IPS DF 6.9 (cell line): ENCODE data around the gene SYT15.

ENCODE experiments used
- DNase-seq: peaks from one replicate; pipeline ENCODE4 v3.0.0-alpha.2; 2013; ENCODE audit warnings: low read depth, low spot score
- H3K27ac ChIP-seq: one replicate; pipeline ENCODE4 v1.5.1; 2013; ENCODE audit warnings: low read length, control low read depth
- H3K27me3 ChIP-seq: 2 replicates; pipeline ENCODE4 v1.6.1; 2013; ENCODE audit warnings: mild to moderate bottlenecking, low read length; ENCODE audit not compliant: control insufficient read depth, insufficient read depth
- H3K36me3 ChIP-seq: 2 replicates; pipeline ENCODE4 v1.6.1; 2013; ENCODE audit warnings: low read length; ENCODE audit not compliant: control insufficient read depth, insufficient read depth
- H3K4me1 ChIP-seq: 2 replicates; pipeline ENCODE4 v1.6.1; 2013; ENCODE audit warnings: low read length; ENCODE audit not compliant: control insufficient read depth, insufficient read depth
- H3K4me3 ChIP-seq: 2 replicates; pipeline ENCODE4 v1.5.1; 2013; ENCODE audit warnings: mild to moderate bottlenecking, low read length
- H3K9me3 ChIP-seq: 2 replicates; pipeline ENCODE4 v1.6.1; 2013; ENCODE audit warnings: low read length, inconsistent platforms; ENCODE audit not compliant: control insufficient read depth, insufficient read depth
- WGBS: extraction: QIAGEN DNeasy Blood & Tissue Kit; methylation state at CpG from one replicate; pipeline ENCODE4 v1.1.7; 2013; ENCODE audit warnings: mixed read lengths, missing lambda C conversion rate; ENCODE audit not compliant: insufficient read length, insufficient coverage; 5-methylcytosine and 5-hydroxymethylcytosine counted together

Gene SYT15

GRCh38 chr10:46538717-46539426 is 40.1 kb upstream of the SYT15 start:
- no CpG with 5 or more reads among the region's 3 CpGs for WGBS
- Histone ChIP-seq H3K36me3 (no peaks in the 10 kb centered on the region), H3K9me3 (no peaks in the 10 kb centered on the region), H3K27me3 (no peaks in the 10 kb centered on the region), H3K4me1 (peaks cover 4% of the 10 kb centered on the region; the same call in 1 of the 2 replicates), H3K27ac (no peak overlapping the region), H3K4me3 (no peak overlapping the region)
- no peak for DNase-seq

GRCh38 chr10:46539596-46540411 is 39.1 kb upstream of the SYT15 start:
- H3K27me3 ChIP-seq = no peaks in the 10 kb centered on the region
- WGBS = no CpG with 5 or more reads among the region's 14 CpGs
- H3K36me3 ChIP-seq = no peaks in the 10 kb centered on the region
- DNase-seq = no peak
- peaks cover 4% of the 10 kb centered on the region; the same call in 1 of the 2 replicates for H3K4me1 ChIP-seq
- H3K27ac ChIP-seq = no peak overlapping the region
- H3K4me3 ChIP-seq = no peak overlapping the region
- no peaks in the 10 kb centered on the region for H3K9me3 ChIP-seq

DNA sequence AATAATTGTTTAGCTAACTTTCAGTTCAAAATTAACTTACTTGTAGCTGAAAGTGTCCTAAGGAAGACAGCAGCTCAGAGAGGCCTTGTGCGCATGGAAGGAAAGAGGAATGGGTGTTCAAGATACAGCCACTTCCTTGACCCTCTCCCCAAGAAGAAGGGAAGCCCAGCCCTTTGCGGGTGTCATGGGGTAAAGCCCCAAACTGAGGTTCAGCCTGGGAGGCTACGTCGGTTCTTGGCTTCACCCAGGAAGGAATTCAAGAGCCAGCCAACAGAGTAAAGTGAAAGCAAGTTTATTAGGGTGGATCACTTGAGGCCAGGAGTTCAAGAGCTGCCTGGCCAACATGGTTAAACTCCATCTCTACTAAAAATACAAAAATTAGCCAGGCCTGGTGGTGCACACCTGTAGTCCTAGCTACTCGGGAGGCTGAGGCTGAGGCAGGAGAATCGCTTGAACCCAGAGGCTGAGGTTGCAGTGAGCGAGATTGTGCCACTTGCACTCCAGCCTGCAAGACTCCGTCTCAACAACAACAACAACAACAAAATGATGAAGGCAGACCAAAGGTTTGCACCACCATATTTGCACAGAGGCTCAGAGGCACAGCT is 38.4 kb upstream of the SYT15 start:
- Histone ChIP-seq H3K4me1 (peaks cover 6% of the 10 kb centered on the region), H3K9me3 (no peaks in the 10 kb centered on the region), H3K27ac (no peak overlapping the region), H3K27me3 (no peaks in the 10 kb centered on the region), H3K36me3 (no peaks in the 10 kb centered on the region), H3K4me3 (no peak overlapping the region; the same call in 1 of the 2 replicates)
- WGBS = no CpG with 5 or more reads among the region's 8 CpGs
- DNase-seq = no peak

GRCh38 chr10:46541017-46541661 is 37.8 kb upstream of the SYT15 start:
- peak; percentile 76 for DNase-seq
- Histone ChIP-seq H3K4me3 (peak overlapping the region; percentile 74), H3K27ac (no peak overlapping the region), H3K36me3 (no peaks in the 10 kb centered on the region), H3K27me3 (no peaks in the 10 kb centered on the region), H3K4me1 (peaks cover 6% of the 10 kb centered on the region), H3K9me3 (no peaks in the 10 kb centered on the region)
- WGBS = no CpG with 5 or more reads among the region's 42 CpGs

GRCh38 chr10:46541735-46542566 is 37.0 kb upstream of the SYT15 start:
- H3K9me3 ChIP-seq = no peaks in the 10 kb centered on the region
- WGBS = no CpG with 5 or more reads among the region's 7 CpGs
- H3K4me3 ChIP-seq = no peak overlapping the region; the same call in 1 of the 2 replicates
- peaks cover 6% of the 10 kb centered on the region for H3K4me1 ChIP-seq
- H3K36me3 ChIP-seq = no peaks in the 10 kb centered on the region
- no peak overlapping the region for H3K27ac ChIP-seq
- H3K27me3 ChIP-seq = no peaks in the 10 kb centered on the region
- DNase-seq = no peak

DNA sequence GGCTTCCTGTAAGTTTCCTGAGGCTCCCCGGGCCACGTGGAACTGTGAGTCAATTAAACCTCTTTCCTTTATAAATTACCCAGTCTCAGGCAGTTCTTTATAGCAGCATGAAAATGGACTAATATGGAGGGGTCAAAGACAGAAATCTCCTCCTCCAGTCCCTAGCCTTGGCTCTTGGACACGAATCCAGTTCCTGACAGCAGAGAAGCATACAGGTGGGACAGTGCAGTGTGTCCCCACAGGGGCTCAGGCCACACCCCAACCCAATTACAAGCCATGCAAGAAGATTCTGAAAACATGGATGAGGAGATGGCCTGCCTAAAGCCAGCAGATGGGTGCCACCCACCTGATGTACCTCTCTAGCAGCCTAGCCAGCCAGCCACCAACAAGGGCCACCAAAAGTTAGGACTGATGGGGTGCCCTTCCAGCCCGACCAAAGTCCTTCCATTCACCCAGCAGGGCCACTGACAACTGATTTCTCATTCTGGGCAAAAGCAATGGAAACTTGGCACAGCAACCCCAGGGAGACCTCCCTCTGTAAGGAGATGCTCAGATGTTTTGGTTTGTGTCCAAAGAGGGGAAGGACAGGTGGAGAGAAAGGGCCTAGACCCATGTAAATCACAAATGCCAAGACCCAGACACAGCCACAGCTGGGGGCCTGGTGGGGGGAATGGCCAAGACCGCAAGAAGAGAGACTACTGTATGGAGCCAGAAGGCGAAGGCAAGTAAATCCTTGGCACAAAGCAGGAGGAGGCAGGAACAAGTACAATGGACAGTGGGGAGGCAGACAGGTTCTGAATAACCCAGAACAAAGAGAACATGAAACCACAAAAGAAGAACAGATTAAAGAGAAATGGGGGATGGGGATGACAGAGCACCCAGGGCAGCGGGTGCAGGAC is 36.1 kb upstream of the SYT15 start:
- no CpG with 5 or more reads among the region's 7 CpGs for WGBS
- no peaks in the 10 kb centered on the region for H3K36me3 ChIP-seq
- no peak overlapping the region for H3K27ac ChIP-seq
- H3K4me1 ChIP-seq = peaks cover 4% of the 10 kb centered on the region
- H3K9me3 ChIP-seq = no peaks in the 10 kb centered on the region
- DNase-seq = no peak
- H3K27me3 ChIP-seq = no peaks in the 10 kb centered on the region
- no peak overlapping the region for H3K4me3 ChIP-seq

- Histone ChIP-seq H3K4me3 (no peak overlapping the region), H3K36me3 (no peaks in the 10 kb centered on the region), H3K27me3 (no peaks in the 10 kb centered on the region), H3K4me1 (peaks cover 4% of the 10 kb centered on the region), H3K27ac (no peak overlapping the region), H3K9me3 (no peaks in the 10 kb centered on the region)
- WGBS = no CpG with 5 or more reads among the region's 14 CpGs
- no peak for DNase-seq
These were observed 35.2 kb upstream of the SYT15 start for GRCh38 chr10:46543466-46544377.

DNA sequence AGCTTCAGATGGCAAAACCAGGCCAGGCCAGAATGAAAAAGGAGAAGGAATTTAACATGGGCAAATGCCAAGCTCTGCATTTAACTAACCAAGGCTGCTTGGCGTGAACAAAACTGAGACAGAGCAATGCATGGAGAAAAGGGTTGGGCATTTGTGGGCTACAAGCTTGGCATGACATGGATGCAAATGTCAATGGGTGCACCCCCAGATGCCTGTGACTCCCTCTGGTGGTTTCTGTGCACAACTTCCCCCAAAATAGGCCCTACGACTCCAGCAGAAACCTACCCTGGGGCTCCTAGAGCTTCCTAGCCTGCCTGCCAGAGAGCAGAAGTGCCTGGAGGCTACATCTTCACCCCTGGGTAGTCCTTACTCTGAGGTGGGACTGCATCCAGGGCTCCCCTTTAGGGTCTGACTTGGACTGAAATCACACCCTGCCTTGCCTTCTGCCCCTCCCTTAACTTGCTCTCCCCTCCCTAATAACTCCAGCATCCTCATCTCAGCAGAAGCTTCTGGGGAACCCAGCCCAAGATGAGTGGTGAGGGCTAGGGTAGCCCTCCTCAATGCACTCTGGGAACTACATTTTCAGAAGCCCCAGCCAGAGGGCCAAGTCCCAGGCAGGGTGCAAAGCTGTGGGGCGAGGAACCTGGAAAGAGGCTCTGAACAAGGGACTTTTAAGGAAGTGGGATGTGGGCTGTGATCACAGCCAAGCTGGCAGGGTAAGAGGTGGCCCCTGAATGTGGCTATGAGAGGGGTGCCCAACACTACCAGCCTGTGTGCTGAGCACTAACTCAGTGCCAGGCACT is 33.7 kb upstream of the SYT15 start:
- H3K9me3 ChIP-seq = no peaks in the 10 kb centered on the region
- peaks cover 4% of the 10 kb centered on the region for H3K4me1 ChIP-seq
- H3K27me3 ChIP-seq = no peaks in the 10 kb centered on the region
- no peak overlapping the region for H3K27ac ChIP-seq
- no CpG with 5 or more reads among the region's 3 CpGs for WGBS
- no peak for DNase-seq
- peaks cover 10% of the 10 kb centered on the region for H3K36me3 ChIP-seq
- no peak overlapping the region for H3K4me3 ChIP-seq
